Transverse colon (tissue), 4 donors: ENCODE results near the gene PAWR.

Experiments used
- EP300 ChIP-seq: sonication (generic); formaldehyde crosslinking; IDR thresholded peaks from one replicate; pipeline ENCODE4 v1.6.1; 2017; ENCODE audit warnings: antibody characterized with exemption, low read depth
- POLR2A ChIP-seq: fragments of 450-650 bp; IDR thresholded peaks from one replicate; pipeline ENCODE4 v1.6.1; 2016; ENCODE audit warnings: antibody characterized with exemption, mild to moderate bottlenecking, moderate library complexity
- POLR2AphosphoS5 ChIP-seq, 3 donors: sonication (generic); formaldehyde crosslinking; IDR thresholded peaks; one replicate each; pipeline ENCODE4 v1.6.1; 2016; ENCODE audit warnings: antibody characterized with exemption in 3 of 3
- TF ChIP-seq, protein P1 (sequence below), 5 experiments: fragments of 200-600 bp in 3 of 5; fragments of 450-650 bp in 2 of 5; sonication (generic) in 3 of 5; IDR thresholded peaks; 1 replicate in 2 of 5; 2 replicates in 3 of 5; pipeline ENCODE4 v1.5.1; 2016 to 2017; ENCODE audit warnings: antibody characterized with exemption in 5 of 5, inconsistent platforms in 3 of 5, mild to moderate bottlenecking in 2 of 5, moderate library complexity in 1 of 5

DNA sequence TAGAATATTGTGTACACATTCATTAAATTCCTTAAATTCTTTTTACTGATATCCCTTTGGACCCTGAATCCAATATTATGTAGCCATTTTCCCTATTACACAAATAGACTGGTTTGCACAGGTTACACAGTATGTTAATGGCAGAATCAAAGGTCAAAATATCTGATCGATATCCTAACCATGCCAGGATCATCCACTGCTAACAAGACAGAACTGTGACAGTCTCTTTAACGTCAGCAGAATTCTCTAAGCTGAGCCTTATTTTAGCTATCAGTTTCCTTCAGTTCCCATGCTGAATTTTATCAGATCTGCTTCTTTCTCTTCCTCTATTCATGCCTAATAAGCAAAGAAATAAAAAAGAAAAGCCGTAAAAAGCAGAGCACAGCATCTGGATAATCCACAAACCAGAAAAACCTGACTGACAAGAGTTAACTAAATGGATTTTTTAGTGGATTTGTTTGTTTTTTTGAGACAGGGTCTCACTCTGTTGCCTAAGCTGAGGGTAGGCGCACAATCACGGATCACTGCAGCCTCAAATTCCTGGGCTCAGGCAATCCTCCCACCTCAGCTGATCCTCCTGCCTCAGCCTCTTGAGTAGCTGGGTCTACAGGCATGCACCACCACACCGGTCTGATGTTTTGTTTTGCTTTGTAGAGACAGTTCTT is 130.4 kb downstream of the PAWR start:
- TF ChIP-seq, protein P1, sequence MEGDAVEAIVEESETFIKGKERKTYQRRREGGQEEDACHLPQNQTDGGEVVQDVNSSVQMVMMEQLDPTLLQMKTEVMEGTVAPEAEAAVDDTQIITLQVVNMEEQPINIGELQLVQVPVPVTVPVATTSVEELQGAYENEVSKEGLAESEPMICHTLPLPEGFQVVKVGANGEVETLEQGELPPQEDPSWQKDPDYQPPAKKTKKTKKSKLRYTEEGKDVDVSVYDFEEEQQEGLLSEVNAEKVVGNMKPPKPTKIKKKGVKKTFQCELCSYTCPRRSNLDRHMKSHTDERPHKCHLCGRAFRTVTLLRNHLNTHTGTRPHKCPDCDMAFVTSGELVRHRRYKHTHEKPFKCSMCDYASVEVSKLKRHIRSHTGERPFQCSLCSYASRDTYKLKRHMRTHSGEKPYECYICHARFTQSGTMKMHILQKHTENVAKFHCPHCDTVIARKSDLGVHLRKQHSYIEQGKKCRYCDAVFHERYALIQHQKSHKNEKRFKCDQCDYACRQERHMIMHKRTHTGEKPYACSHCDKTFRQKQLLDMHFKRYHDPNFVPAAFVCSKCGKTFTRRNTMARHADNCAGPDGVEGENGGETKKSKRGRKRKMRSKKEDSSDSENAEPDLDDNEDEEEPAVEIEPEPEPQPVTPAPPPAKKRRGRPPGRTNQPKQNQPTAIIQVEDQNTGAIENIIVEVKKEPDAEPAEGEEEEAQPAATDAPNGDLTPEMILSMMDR (IDR thresholded peaks at IDR 0.05) = no peak
- TF ChIP-seq POLR2AphosphoS5 (IDR thresholded peaks at IDR 0.05) (no peak), POLR2A (no peak), EP300 (no peak)
